ENCODE data around the gene DUOX2.
A peak's percentile ranks its signal among the peaks of the same experiment; 100 is the strongest.
"Not testable (repeated sequence)": the region's sequence is repeated elsewhere in the genome, so short reads cannot be mapped to it uniquely, and the experiment has no call there.

Gene DUOX2

GRCh38 chr15:45048449-45048793 lies 65.6 kb downstream of the DUOX2 start:
- not testable (repeated sequence) for H3K36me3 ChIP-seq (ENCODE audit: control insufficient read depth in 5 of 5, insufficient read depth in 5 of 5, low read length in 5 of 5); H3K9me3 ChIP-seq (ENCODE audit: control insufficient read depth in 5 of 5, low read length in 5 of 5); H3K9ac ChIP-seq (ENCODE audit: low read length in 5 of 5); H3K27me3 ChIP-seq (ENCODE audit: control insufficient read depth in 5 of 5, insufficient read depth in 4 of 5, low read length in 5 of 5); H3K4me1 ChIP-seq (ENCODE audit: control insufficient read depth in 5 of 5, insufficient read depth in 5 of 5, low read length in 5 of 5); H3K27ac ChIP-seq (ENCODE audit: low read depth, low read length)
- peak overlapping the region in 1 of 5 donors; percentile 7 for H3K4me3 ChIP-seq (ENCODE audit: low read depth in 1 of 5, low read length in 5 of 5)

GRCh38 chr15:45044270-45044669 lies 69.7 kb downstream of the DUOX2 start:
- H3K4me1 ChIP-seq (ENCODE audit: control insufficient read depth in 5 of 5, insufficient read depth in 5 of 5, low read length in 5 of 5); H3K4me3 ChIP-seq (ENCODE audit: low read depth in 1 of 5, low read length in 5 of 5); H3K27me3 ChIP-seq (ENCODE audit: control insufficient read depth in 5 of 5, insufficient read depth in 4 of 5, low read length in 5 of 5); H3K27ac ChIP-seq (ENCODE audit: low read depth, low read length); H3K36me3 ChIP-seq (ENCODE audit: control insufficient read depth in 5 of 5, insufficient read depth in 5 of 5, low read length in 5 of 5); H3K9me3 ChIP-seq (ENCODE audit: control insufficient read depth in 5 of 5, low read length in 5 of 5); H3K9ac ChIP-seq (ENCODE audit: low read length in 5 of 5): not testable (repeated sequence)

DNA sequence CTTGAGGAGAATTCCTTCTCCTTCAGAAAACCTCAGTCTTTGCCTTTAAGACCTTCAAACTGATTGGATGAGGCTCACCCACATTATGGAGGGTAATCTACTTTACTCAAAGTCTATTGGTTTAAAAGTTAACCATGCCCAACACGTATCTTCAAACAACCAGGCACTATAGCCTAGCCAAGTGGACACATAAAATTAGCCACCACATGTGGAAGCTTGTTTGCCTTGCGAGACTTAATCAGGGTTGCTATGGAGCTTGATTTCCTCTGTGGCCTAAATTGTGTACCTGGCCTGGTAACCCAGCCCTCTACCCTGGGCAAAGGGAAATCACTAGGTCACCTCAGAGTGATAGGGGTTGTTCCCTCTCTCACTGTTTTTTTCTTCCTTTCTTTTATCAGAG lies 71.1 kb downstream of the DUOX2 start:
- H3K4me3 ChIP-seq (ENCODE audit: low read depth in 1 of 5, low read length in 5 of 5); H3K9ac ChIP-seq (ENCODE audit: low read length in 5 of 5); H3K9me3 ChIP-seq (ENCODE audit: control insufficient read depth in 5 of 5, low read length in 5 of 5); H3K4me1 ChIP-seq (ENCODE audit: control insufficient read depth in 5 of 5, insufficient read depth in 5 of 5, low read length in 5 of 5); H3K27ac ChIP-seq (ENCODE audit: low read depth, low read length); H3K36me3 ChIP-seq (ENCODE audit: control insufficient read depth in 5 of 5, insufficient read depth in 5 of 5, low read length in 5 of 5); H3K27me3 ChIP-seq (ENCODE audit: control insufficient read depth in 5 of 5, insufficient read depth in 4 of 5, low read length in 5 of 5): not testable (repeated sequence)

All from subcutaneous abdominal adipose tissue (tissue), 5 donors.